ENCODE measurements around the gene ATP10A. TPM values are rescaled to one million over a fixed set of nuclear protein-coding genes. Genes with fewer than 3 reads are reported as not detected.

The ATP10A gene
- total RNA-seq, 1 donor, result 15.8 TPM

GRCh38 chr15:25789211-25789610 is 73.9 kb downstream of the ATP10A start:
- H3K27me3 ChIP-seq (ENCODE audit: insufficient read depth, low read length), result no peaks in the 10 kb centered on the region
- H3K9me3 ChIP-seq (ENCODE audit: low read depth, low read length), result no peaks in the 10 kb centered on the region
- H3K4me3 ChIP-seq (ENCODE audit: low read length), result no peak overlapping the region
- peaks cover 70% of the 10 kb centered on the region for H3K4me1 ChIP-seq (ENCODE audit: insufficient read depth, low read length)

- H3K9me3 ChIP-seq (ENCODE audit: low read depth, low read length), result no peaks in the 10 kb centered on the region
- H3K27me3 ChIP-seq (ENCODE audit: insufficient read depth, low read length), result no peaks in the 10 kb centered on the region
- H3K4me1 ChIP-seq (ENCODE audit: insufficient read depth, low read length), result peaks cover 69% of the 10 kb centered on the region
- no peak overlapping the region for H3K4me3 ChIP-seq (ENCODE audit: low read length)
Observed at GRCh38 chr15:25787855-25788520, 75.1 kb downstream of the ATP10A start.

GRCh38 chr15:25787381-25787780 is 75.7 kb downstream of the ATP10A start:
- no peak overlapping the region for H3K4me3 ChIP-seq (ENCODE audit: low read length)
- peaks cover 62% of the 10 kb centered on the region for H3K4me1 ChIP-seq (ENCODE audit: insufficient read depth, low read length)
- H3K9me3 ChIP-seq (ENCODE audit: low read depth, low read length), result no peaks in the 10 kb centered on the region
- no peaks in the 10 kb centered on the region for H3K27me3 ChIP-seq (ENCODE audit: insufficient read depth, low read length)

GRCh38 chr15:25786040-25786439 is 77.1 kb downstream of the ATP10A start:
- no peaks in the 10 kb centered on the region for H3K27me3 ChIP-seq (ENCODE audit: insufficient read depth, low read length)
- no peak overlapping the region for H3K4me3 ChIP-seq (ENCODE audit: low read length)
- H3K4me1 ChIP-seq (ENCODE audit: insufficient read depth, low read length), result peaks cover 59% of the 10 kb centered on the region
- no peaks in the 10 kb centered on the region for H3K9me3 ChIP-seq (ENCODE audit: low read depth, low read length)

GRCh38 chr15:25785641-25786025 is 77.5 kb downstream of the ATP10A start:
- H3K4me3 ChIP-seq (ENCODE audit: low read length), result no peak overlapping the region
- peaks cover 59% of the 10 kb centered on the region for H3K4me1 ChIP-seq (ENCODE audit: insufficient read depth, low read length)
- H3K9me3 ChIP-seq (ENCODE audit: low read depth, low read length), result no peaks in the 10 kb centered on the region
- no peaks in the 10 kb centered on the region for H3K27me3 ChIP-seq (ENCODE audit: insufficient read depth, low read length)

GRCh38 chr15:25784876-25785640 is 78.1 kb downstream of the ATP10A start:
- Histone ChIP-seq H3K4me3 (ENCODE audit: low read length) (no peak overlapping the region), H3K4me1 (ENCODE audit: insufficient read depth, low read length) (peaks cover 55% of the 10 kb centered on the region), H3K9me3 (ENCODE audit: low read depth, low read length) (no peaks in the 10 kb centered on the region), H3K27me3 (ENCODE audit: insufficient read depth, low read length) (no peaks in the 10 kb centered on the region)

GRCh38 chr15:25783607-25784540 is 79.3 kb downstream of the ATP10A start:
- no peaks in the 10 kb centered on the region for H3K9me3 ChIP-seq (ENCODE audit: low read depth, low read length)
- no peaks in the 10 kb centered on the region for H3K27me3 ChIP-seq (ENCODE audit: insufficient read depth, low read length)
- H3K4me3 ChIP-seq (ENCODE audit: low read length), result no peak overlapping the region
- peaks cover 47% of the 10 kb centered on the region for H3K4me1 ChIP-seq (ENCODE audit: insufficient read depth, low read length)

- Histone ChIP-seq H3K4me1 (ENCODE audit: insufficient read depth, low read length) (peaks cover 50% of the 10 kb centered on the region), H3K9me3 (ENCODE audit: low read depth, low read length) (no peaks in the 10 kb centered on the region), H3K4me3 (ENCODE audit: low read length) (no peak overlapping the region), H3K27me3 (ENCODE audit: insufficient read depth, low read length) (no peaks in the 10 kb centered on the region)
Observed at GRCh38 chr15:25783134-25783533, 80.0 kb downstream of the ATP10A start.

- Histone ChIP-seq H3K27me3 (ENCODE audit: insufficient read depth, low read length) (no peaks in the 10 kb centered on the region), H3K9me3 (ENCODE audit: low read depth, low read length) (no peaks in the 10 kb centered on the region), H3K4me3 (ENCODE audit: low read length) (no peak overlapping the region), H3K4me1 (ENCODE audit: insufficient read depth, low read length) (peaks cover 31% of the 10 kb centered on the region)
Observed at GRCh38 chr15:25780479-25781255, 82.5 kb downstream of the ATP10A start.

- Histone ChIP-seq H3K4me1 (ENCODE audit: insufficient read depth, low read length) (peaks cover 16% of the 10 kb centered on the region), H3K27me3 (ENCODE audit: insufficient read depth, low read length) (no peaks in the 10 kb centered on the region), H3K9me3 (ENCODE audit: low read depth, low read length) (no peaks in the 10 kb centered on the region), H3K4me3 (ENCODE audit: low read length) (no peak overlapping the region)
Observed at GRCh38 chr15:25778161-25778560, 85.0 kb downstream of the ATP10A start.

- no peaks in the 10 kb centered on the region for H3K27me3 ChIP-seq (ENCODE audit: insufficient read depth, low read length)
- no peaks in the 10 kb centered on the region for H3K9me3 ChIP-seq (ENCODE audit: low read depth, low read length)
- peaks cover 19% of the 10 kb centered on the region for H3K4me1 ChIP-seq (ENCODE audit: insufficient read depth, low read length)
Observed at GRCh38 chr15:25777037-25777436, 86.1 kb downstream of the ATP10A start.

GRCh38 chr15:25776071-25776746 is 86.9 kb downstream of the ATP10A start:
- Histone ChIP-seq H3K4me1 (ENCODE audit: insufficient read depth, low read length) (peaks cover 19% of the 10 kb centered on the region), H3K9me3 (ENCODE audit: low read depth, low read length) (no peaks in the 10 kb centered on the region), H3K4me3 (ENCODE audit: low read length) (no peak overlapping the region), H3K27me3 (ENCODE audit: insufficient read depth, low read length) (no peaks in the 10 kb centered on the region)

More at GRCh38 chr15:25777037-25777436, 86.1 kb downstream of the ATP10A start:
- H3K4me3 ChIP-seq (ENCODE audit: low read length), result no peak overlapping the region

GRCh38 chr15:25775317-25775912 is 87.7 kb downstream of the ATP10A start:
- no peaks in the 10 kb centered on the region for H3K9me3 ChIP-seq (ENCODE audit: low read depth, low read length)
- H3K27me3 ChIP-seq (ENCODE audit: insufficient read depth, low read length), result no peaks in the 10 kb centered on the region
- H3K4me3 ChIP-seq (ENCODE audit: low read length), result no peak overlapping the region
- peaks cover 19% of the 10 kb centered on the region for H3K4me1 ChIP-seq (ENCODE audit: insufficient read depth, low read length)

- Histone ChIP-seq H3K4me3 (ENCODE audit: low read length) (no peak overlapping the region), H3K4me1 (ENCODE audit: insufficient read depth, low read length) (peaks cover 19% of the 10 kb centered on the region)
Observed at GRCh38 chr15:25774871-25775270, 88.3 kb downstream of the ATP10A start.

More at GRCh38 chr15:25774871-25775270, 88.3 kb downstream of the ATP10A start:
- Histone ChIP-seq H3K27me3 (ENCODE audit: insufficient read depth, low read length) (no peaks in the 10 kb centered on the region), H3K9me3 (ENCODE audit: low read depth, low read length) (no peaks in the 10 kb centered on the region)
